Mesenchymal stem cell (in vitro differentiated cells and primary cell): ENCODE data around the gene CWC15.

Experiments
- DNase-seq: peaks from one replicate; pipeline ENCODE4 v3.0.0-alpha.2; 2013
- H2AFZ ChIP-seq: one replicate; pipeline ENCODE4 v1.6.1; 2013; ENCODE audit warnings: low read depth, mild to moderate bottlenecking, control low read depth, inconsistent platforms, low read length, moderate library complexity
- H2AK5ac ChIP-seq: 2 replicates; pipeline ENCODE4 v1.6.1; 2013; ENCODE audit warnings: low read length, moderate library complexity, mild to moderate bottlenecking, inconsistent platforms; ENCODE audit not compliant: severe bottlenecking
- H2BK120ac ChIP-seq: one replicate; pipeline ENCODE4 v1.6.1; 2013; ENCODE audit warnings: low read depth, mild to moderate bottlenecking, inconsistent platforms, low read length, moderate library complexity
- H2BK12ac ChIP-seq, 2 experiments: one replicate each; pipeline ENCODE4 v1.6.1; 2013; ENCODE audit warnings: inconsistent platforms in 2 of 2, low read length in 2 of 2, mild to moderate bottlenecking in 2 of 2, moderate library complexity in 2 of 2, control low read depth in 1 of 2
- H2BK15ac ChIP-seq: one replicate; pipeline ENCODE4 v1.6.1; 2013; ENCODE audit warnings: mild to moderate bottlenecking, low read depth, inconsistent platforms; ENCODE audit not compliant: poor library complexity, severe bottlenecking
- H2BK5ac ChIP-seq: 2 replicates; pipeline ENCODE4 v1.6.1; 2013; ENCODE audit warnings: low read depth, mild to moderate bottlenecking, low read length, control low read depth, inconsistent platforms; ENCODE audit not compliant: poor library complexity, severe bottlenecking
- H3K14ac ChIP-seq, 2 experiments: one replicate each; pipeline ENCODE4 v1.6.1; 2013; ENCODE audit warnings: inconsistent platforms in 2 of 2, low read length in 2 of 2, control low read depth in 1 of 2, mild to moderate bottlenecking in 1 of 2, moderate library complexity in 1 of 2
- H3K18ac ChIP-seq, 2 experiments: one replicate each; pipeline ENCODE4 v1.6.1; 2013; ENCODE audit warnings: inconsistent platforms in 2 of 2, low read length in 2 of 2, control low read depth in 1 of 2, low read depth in 1 of 2, mild to moderate bottlenecking in 1 of 2
- H3K23ac ChIP-seq, 2 experiments: one replicate each; pipeline ENCODE4 v1.6.1; 2013; ENCODE audit warnings: inconsistent platforms in 2 of 2, low read length in 2 of 2, mild to moderate bottlenecking in 2 of 2, moderate library complexity in 2 of 2, control low read depth in 1 of 2
- H3K27ac ChIP-seq: 2 replicates; pipeline ENCODE4 v1.5.1; 2013; ENCODE audit warnings: mild to moderate bottlenecking, moderate library complexity, low read length, control low read depth, inconsistent platforms; ENCODE audit not compliant: poor library complexity, severe bottlenecking
- H3K27me3 ChIP-seq, 2 experiments: 2 replicates each; pipeline versions ENCODE4 v1.6.1 to v1.7.0; 2013; ENCODE audit warnings: low read length in 2 of 2, mild to moderate bottlenecking in 2 of 2, moderate library complexity in 2 of 2, control low read depth in 1 of 2, inconsistent platforms in 1 of 2; ENCODE audit not compliant: control insufficient read depth in 1 of 2, insufficient read depth in 1 of 2
- H3K36me3 ChIP-seq, 2 experiments: 2 replicates each; pipeline versions ENCODE4 v1.6.1 to v1.7.0; 2013; ENCODE audit warnings: low read length in 2 of 2, control low read depth in 1 of 2, inconsistent platforms in 1 of 2, low read depth in 1 of 2, mild to moderate bottlenecking in 1 of 2; ENCODE audit not compliant: insufficient read depth in 2 of 2, control insufficient read depth in 1 of 2
- H3K4ac ChIP-seq, 2 experiments: one replicate each; pipeline ENCODE4 v1.6.1; 2013; ENCODE audit warnings: inconsistent platforms in 2 of 2, low read length in 2 of 2, mild to moderate bottlenecking in 2 of 2, moderate library complexity in 2 of 2, control low read depth in 1 of 2, low read depth in 1 of 2
- H3K4me1 ChIP-seq: 2 replicates; pipeline ENCODE4 v1.6.1; 2013; ENCODE audit warnings: low read depth, low read length, control low read depth; ENCODE audit not compliant: control insufficient read depth, insufficient read depth
- H3K4me2 ChIP-seq: 2 replicates; pipeline ENCODE4 v1.6.1; 2013; ENCODE audit warnings: low read length, mild to moderate bottlenecking, inconsistent platforms; ENCODE audit not compliant: poor library complexity, severe bottlenecking
- H3K4me3 ChIP-seq, 2 experiments: 2 replicates each; pipeline versions ENCODE4 v1.5.1 to v1.7.0; 2013; ENCODE audit warnings: low read length in 2 of 2, mild to moderate bottlenecking in 2 of 2, control low read depth in 1 of 2, low read depth in 1 of 2; ENCODE audit not compliant: insufficient read depth in 1 of 2
- H3K79me1 ChIP-seq: replicated peaks from 2 replicates; pipeline ENCODE4 v1.6.1; 2013; ENCODE audit warnings: mild to moderate bottlenecking, control low read depth, low read length, inconsistent platforms; ENCODE audit not compliant: poor library complexity, severe bottlenecking
- H3K9ac ChIP-seq: 2 replicates; pipeline ENCODE4 v1.7.0; 2013; ENCODE audit warnings: mild to moderate bottlenecking, low read length, moderate library complexity
- H3K9me3 ChIP-seq: 2 replicates; pipeline ENCODE4 v1.7.0; 2013; ENCODE audit warnings: mild to moderate bottlenecking, low read length; ENCODE audit not compliant: control insufficient read depth
- H4K8ac ChIP-seq: one replicate; pipeline ENCODE4 v1.6.1; 2013; ENCODE audit warnings: inconsistent platforms, mild to moderate bottlenecking, low read length, moderate library complexity
- H4K91ac ChIP-seq: one replicate; pipeline ENCODE4 v1.6.1; 2013; ENCODE audit warnings: mild to moderate bottlenecking, low read length, inconsistent platforms
- WGBS: methylation state at CpG from one replicate; pipeline ENCODE4 v1.1.7; 2013; ENCODE audit warnings: mixed read lengths; 5-methylcytosine and 5-hydroxymethylcytosine counted together

The CWC15 gene

DNA sequence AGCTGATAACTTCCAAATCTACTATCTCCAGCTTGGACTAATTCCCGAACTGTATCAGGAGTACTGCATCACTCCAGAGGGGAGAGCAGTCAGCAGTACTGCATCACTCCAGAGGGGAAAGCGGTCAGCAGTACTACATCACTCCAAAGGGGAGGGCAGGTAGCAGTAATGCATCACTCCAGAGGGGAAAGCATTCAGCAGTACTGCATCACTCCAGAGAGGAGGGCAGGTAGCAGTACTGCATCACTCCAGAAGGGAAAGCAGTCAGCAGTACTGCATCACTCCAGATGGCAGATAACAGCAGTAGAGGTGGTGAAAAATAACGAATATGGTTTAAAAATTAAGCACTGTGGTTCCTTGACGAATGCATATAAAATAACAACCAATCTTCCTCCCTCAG lies 8.4 kb downstream of the CWC15 start:
- 99% methylated on average over 3 of the region's 4 CpGs for WGBS
- H3K18ac ChIP-seq, result no peak overlapping the region
- peaks cover 15 to 95% of the 10 kb centered on the region in 2 experiments for H3K36me3 ChIP-seq
- H3K4me2 ChIP-seq, result no peak overlapping the region
- no peak overlapping the region for H2BK15ac ChIP-seq
- no peak overlapping the region for H2BK12ac ChIP-seq
- no peak overlapping the region for H2BK5ac ChIP-seq
- no peak overlapping the region for H3K23ac ChIP-seq
- H3K14ac ChIP-seq, result peak overlapping the region in 1 of 2 experiments; percentile 18
- no peaks in the 10 kb centered on the region for H3K27me3 ChIP-seq
- H3K9me3 ChIP-seq, result no peaks in the 10 kb centered on the region
- no peak overlapping the region for H3K4ac ChIP-seq
- H4K91ac ChIP-seq, result no peak overlapping the region
- peaks cover 14% of the 10 kb centered on the region for H3K79me1 ChIP-seq
- peak overlapping the region; percentile 21 for H3K9ac ChIP-seq
- peaks cover 2% of the 10 kb centered on the region for H3K4me1 ChIP-seq
- no peak overlapping the region for H4K8ac ChIP-seq
- DNase-seq, result no peak
- H2AK5ac ChIP-seq, result no peak overlapping the region
- no peak overlapping the region for H3K4me3 ChIP-seq
- no peak overlapping the region for H3K27ac ChIP-seq
- H2BK120ac ChIP-seq, result no peak overlapping the region
- H2AFZ ChIP-seq, result no peak overlapping the region

DNA sequence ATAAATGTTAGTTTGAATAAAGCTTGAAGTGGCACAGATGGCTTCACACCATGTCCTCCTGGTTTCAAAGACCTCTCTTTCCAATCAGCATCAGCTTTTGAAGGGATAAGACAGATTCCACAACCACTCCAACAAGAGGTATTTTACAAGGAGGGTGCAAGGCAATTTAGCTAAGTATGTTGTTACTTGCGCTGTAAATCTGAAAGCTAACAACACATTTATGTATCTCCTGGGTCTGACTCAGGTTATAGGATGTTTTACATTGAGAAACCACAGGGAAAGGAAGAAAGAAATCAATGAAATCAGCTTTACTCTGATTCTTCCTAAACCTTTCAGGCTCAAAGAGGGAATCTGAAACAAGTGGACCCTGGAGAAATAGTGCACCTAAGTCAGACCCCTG lies 12.1 kb downstream of the CWC15 start:
- Histone ChIP-seq H3K36me3 (peaks cover 20 to 68% of the 10 kb centered on the region in 2 experiments), H3K4me2 (no peak overlapping the region), H4K91ac (no peak overlapping the region), H2BK15ac (no peak overlapping the region), H3K27me3 (no peaks in the 10 kb centered on the region), H2BK5ac (no peak overlapping the region), H2AFZ (no peak overlapping the region), H2AK5ac (no peak overlapping the region), H2BK12ac (no peak overlapping the region), H2BK120ac (no peak overlapping the region), H3K4me3 (no peak overlapping the region), H3K14ac (no peak overlapping the region), H3K23ac (no peak overlapping the region), H3K9me3 (no peaks in the 10 kb centered on the region), H3K79me1 (peaks cover 14% of the 10 kb centered on the region), H4K8ac (no peak overlapping the region), H3K18ac (no peak overlapping the region), H3K27ac (no peak overlapping the region), H3K4ac (no peak overlapping the region), H3K9ac (no peak overlapping the region), H3K4me1 (peaks cover 6% of the 10 kb centered on the region)
- no CpG with 5 or more reads among the region's 1 CpG for WGBS
- DNase-seq, result no peak

DNA sequence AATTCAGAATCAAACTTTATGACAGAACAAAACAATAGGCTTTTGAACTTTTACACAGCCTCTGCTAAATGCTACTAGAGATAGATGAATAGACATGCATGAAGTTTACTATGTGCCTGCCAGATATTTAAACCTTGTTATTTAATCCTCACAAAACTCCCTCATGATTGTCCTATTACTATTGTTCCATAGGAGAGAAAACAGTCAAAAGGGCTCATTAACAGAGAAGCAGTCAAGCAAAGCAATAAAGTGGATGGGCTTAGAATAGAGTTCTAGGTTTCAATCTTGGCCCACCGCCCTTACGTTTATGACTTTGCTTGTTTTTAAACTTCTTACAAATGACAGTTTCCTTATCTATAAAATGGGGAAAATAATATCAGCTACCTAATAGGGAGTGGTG lies 12.9 kb downstream of the CWC15 start:
- no peak for DNase-seq
- WGBS, result no CpG with 5 or more reads among the region's 2 CpGs
- peaks cover 18 to 60% of the 10 kb centered on the region in 2 experiments for H3K36me3 ChIP-seq
- no peak overlapping the region for H2BK5ac ChIP-seq
- H3K27ac ChIP-seq, result no peak overlapping the region
- no peak overlapping the region for H3K18ac ChIP-seq
- H3K14ac ChIP-seq, result no peak overlapping the region
- H3K4me2 ChIP-seq, result no peak overlapping the region
- H3K4ac ChIP-seq, result no peak overlapping the region
- peaks cover 6% of the 10 kb centered on the region for H3K4me1 ChIP-seq
- no peak overlapping the region for H4K91ac ChIP-seq
- H2BK120ac ChIP-seq, result no peak overlapping the region
- no peaks in the 10 kb centered on the region for H3K9me3 ChIP-seq
- H3K27me3 ChIP-seq, result no peaks in the 10 kb centered on the region
- H2AFZ ChIP-seq, result no peak overlapping the region
- no peak overlapping the region for H4K8ac ChIP-seq
- H3K4me3 ChIP-seq, result no peak overlapping the region
- no peak overlapping the region for H2BK12ac ChIP-seq
- no peak overlapping the region for H2AK5ac ChIP-seq
- no peak overlapping the region for H3K23ac ChIP-seq
- H2BK15ac ChIP-seq, result no peak overlapping the region
- H3K9ac ChIP-seq, result no peak overlapping the region
- H3K79me1 ChIP-seq, result peaks cover 10% of the 10 kb centered on the region

DNA sequence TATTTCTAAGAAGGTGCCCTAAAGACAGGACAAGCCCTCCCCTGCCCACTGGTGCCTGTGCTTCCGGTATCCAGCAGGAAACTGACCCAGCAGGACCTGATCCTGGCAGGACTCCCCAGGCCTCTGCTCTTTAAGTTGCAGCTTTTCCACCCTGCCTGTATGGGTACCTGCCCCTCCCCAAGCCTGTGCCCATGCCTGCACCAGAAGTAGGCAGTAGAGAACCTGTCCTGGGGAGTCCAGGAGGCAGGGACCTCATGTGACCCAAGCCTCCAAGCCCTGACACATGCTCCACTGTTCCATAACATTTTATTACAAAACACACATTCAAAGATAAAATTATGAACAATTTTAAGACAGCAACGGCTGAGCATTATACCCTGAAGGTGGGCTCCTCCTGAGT lies 14.2 kb downstream of the CWC15 start:
- H2BK15ac ChIP-seq, result no peak overlapping the region
- H3K9me3 ChIP-seq, result no peaks in the 10 kb centered on the region
- H3K4me3 ChIP-seq, result no peak overlapping the region
- peak overlapping the region; percentile 7 to 69 for H3K4ac ChIP-seq
- H2BK5ac ChIP-seq, result peak overlapping the region; percentile 10
- H2BK120ac ChIP-seq, result no peak overlapping the region
- H3K14ac ChIP-seq, result peak overlapping the region in 1 of 2 experiments; percentile 60
- H3K79me1 ChIP-seq, result peaks cover 4% of the 10 kb centered on the region
- H4K91ac ChIP-seq, result no peak overlapping the region
- peaks cover 4% of the 10 kb centered on the region for H3K4me1 ChIP-seq
- H2BK12ac ChIP-seq, result peak overlapping the region in 1 of 2 experiments; percentile 97
- H3K18ac ChIP-seq, result peak overlapping the region in 1 of 2 experiments; percentile 76
- peak overlapping the region; percentile 0 for H4K8ac ChIP-seq
- H3K27ac ChIP-seq, result no peak overlapping the region
- H2AK5ac ChIP-seq, result peak overlapping the region; percentile 74
- 100% methylated on average over 2 of the region's 2 CpGs for WGBS
- H2AFZ ChIP-seq, result no peak overlapping the region
- H3K4me2 ChIP-seq, result no peak overlapping the region
- H3K36me3 ChIP-seq, result peaks cover 12 to 50% of the 10 kb centered on the region in 2 experiments
- H3K9ac ChIP-seq, result no peak overlapping the region
- DNase-seq, result no peak
- no peak overlapping the region for H3K23ac ChIP-seq
- H3K27me3 ChIP-seq, result no peaks in the 10 kb centered on the region
